Epidermal melanocyte (primary cell): ENCODE data around the gene DYNC1I1.

ENCODE experiments used
- DNase-seq: peaks from one replicate; pipeline ENCODE4 v3.0.0; 2011; ENCODE audit warnings: low spot score; ENCODE audit not compliant: insufficient read length

Gene DYNC1I1

GRCh38 chr7:95847061-95847460 is 74.7 kb downstream of the DYNC1I1 start:
- no peak for DNase-seq

GRCh38 chr7:95859429-95859828 is 87.1 kb downstream of the DYNC1I1 start:
- DNase-seq: peak; percentile 23

GRCh38 chr7:95861041-95861440 is 88.7 kb downstream of the DYNC1I1 start:
- DNase-seq: no peak

DNA sequence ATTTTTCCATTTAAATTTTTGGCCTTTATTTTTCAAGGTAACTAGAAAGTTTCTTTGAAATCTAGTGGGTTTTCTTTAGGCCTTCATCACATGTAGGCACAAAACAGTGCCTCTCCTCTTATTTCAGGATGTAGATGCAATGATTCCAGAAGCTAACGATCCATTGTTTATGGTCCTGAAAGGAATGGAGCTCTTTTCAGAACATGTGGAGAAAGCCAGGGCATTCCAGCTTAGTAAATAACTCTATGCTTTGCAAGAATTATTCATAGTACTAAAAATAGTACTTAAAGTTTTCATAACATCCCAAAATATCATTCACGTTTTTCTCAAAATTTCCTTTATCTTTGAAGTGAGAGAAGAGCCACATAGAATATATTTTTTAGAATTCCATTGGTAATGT is 91.3 kb downstream of the DYNC1I1 start:
- no peak for DNase-seq

- no peak for DNase-seq
These were observed 93.5 kb downstream of the DYNC1I1 start for GRCh38 chr7:95865716-95866371.

GRCh38 chr7:95867309-95867708 is 95.0 kb downstream of the DYNC1I1 start:
- DNase-seq: no peak

GRCh38 chr7:95871075-95871848 is 98.9 kb downstream of the DYNC1I1 start:
- no peak for DNase-seq

DNA sequence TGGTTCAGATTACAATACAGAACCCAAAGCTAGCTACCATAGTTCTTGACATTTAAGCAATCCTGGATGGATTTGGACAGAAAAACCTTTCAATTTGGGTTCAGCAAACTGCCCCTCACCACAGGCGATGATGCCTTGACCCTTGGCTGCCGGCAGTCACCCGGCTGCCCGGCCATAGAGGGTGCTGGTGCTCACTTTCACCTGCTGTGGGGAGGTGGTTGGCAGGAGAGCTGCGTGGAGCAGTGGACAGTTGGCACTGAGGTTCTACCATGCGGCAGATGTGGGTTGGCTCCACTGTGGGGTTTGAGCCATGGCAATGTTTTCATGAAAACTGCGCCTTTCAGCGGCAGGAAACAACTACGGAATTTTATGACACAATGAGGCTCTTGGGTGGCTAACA is 99.5 kb downstream of the DYNC1I1 start:
- no peak for DNase-seq

- DNase-seq: no peak
These were observed 101.8 kb downstream of the DYNC1I1 start for GRCh38 chr7:95874129-95874528.

GRCh38 chr7:95874541-95875265 is 102.3 kb downstream of the DYNC1I1 start:
- DNase-seq: no peak

DNA sequence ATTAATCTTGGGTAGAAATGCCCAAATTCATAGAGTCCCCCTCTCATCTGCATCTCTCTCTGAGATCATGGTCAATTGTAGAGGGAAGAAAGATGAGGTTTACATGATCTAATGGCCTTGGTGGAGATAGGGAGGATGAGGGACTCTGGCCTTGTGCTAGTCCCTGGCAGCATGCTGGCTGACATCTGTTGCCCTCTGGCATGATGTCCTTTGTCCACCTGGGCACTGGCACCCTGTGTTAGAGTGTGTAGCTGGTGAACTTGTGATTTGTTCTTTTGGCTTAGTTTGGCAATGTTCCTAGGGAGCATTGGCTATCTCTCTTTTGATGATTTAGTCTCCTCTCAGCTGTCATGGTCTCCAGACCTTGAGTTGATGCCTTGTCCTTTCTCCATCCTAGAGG is 103.2 kb downstream of the DYNC1I1 start:
- DNase-seq: no peak

GRCh38 chr7:95878677-95879076 is 106.3 kb downstream of the DYNC1I1 start:
- no peak for DNase-seq

GRCh38 chr7:95881597-95881996 is 109.2 kb downstream of the DYNC1I1 start:
- no peak for DNase-seq

GRCh38 chr7:95883217-95883616 is 110.9 kb downstream of the DYNC1I1 start:
- DNase-seq: no peak

- DNase-seq: no peak
These were observed 114.2 kb downstream of the DYNC1I1 start for GRCh38 chr7:95886501-95887090.

DNA sequence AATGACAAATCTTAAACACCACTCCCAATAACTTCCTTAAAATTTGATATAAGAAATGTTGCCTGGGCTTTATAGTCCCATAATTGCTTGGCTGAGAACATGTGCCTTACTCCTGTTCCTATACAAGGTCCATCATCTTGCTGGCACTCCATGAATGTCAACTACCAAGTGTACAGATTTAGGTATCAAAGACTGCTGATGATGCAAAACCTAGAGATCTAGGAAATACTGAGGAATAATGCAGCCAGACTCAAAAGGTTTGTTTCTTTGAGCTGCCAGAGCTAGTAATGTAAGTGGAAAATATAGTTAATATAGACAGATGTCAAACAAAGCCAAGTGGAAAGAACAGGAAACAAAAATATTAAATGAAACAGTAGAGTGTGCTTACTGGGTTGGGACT is 121.1 kb downstream of the DYNC1I1 start:
- no peak for DNase-seq

DNA sequence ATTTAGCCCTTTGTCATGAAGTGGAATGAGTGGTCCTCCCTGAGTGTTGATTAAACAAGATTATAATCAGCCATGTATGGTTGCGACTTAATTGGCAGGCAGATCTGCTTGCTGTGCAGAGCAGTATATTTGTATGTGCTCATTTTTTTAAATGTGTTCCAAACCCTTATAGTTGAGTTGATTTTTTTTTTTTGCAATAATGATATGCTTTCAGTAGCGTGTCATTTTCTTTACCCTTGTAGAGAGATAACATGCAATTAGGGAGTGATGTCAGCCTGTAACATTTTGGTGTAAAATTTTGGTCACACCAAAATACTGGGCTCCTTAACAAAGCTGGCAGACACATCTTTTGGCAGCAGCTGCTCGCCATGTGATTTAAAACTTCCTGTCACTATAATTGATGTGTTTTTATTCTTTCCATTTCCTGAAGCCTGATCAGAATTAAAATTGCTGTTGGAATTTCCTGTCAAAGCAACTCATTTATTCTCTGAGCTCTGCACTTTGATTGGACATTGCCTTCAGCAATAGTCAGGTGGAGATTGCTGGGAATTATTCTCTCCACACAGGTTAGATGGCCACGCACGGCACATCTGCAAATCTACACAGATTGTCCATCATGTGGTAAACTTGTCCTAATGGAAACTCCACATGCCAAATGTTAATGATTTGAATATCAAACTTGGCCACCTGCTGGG is 125.3 kb downstream of the DYNC1I1 start:
- DNase-seq: no peak

GRCh38 chr7:95899919-95900513 is 127.7 kb downstream of the DYNC1I1 start:
- no peak for DNase-seq

GRCh38 chr7:95901006-95901405 is 128.7 kb downstream of the DYNC1I1 start:
- no peak for DNase-seq

GRCh38 chr7:95904099-95904498 is 131.7 kb downstream of the DYNC1I1 start:
- no peak for DNase-seq

GRCh38 chr7:95905167-95905566 is 132.8 kb downstream of the DYNC1I1 start:
- DNase-seq: no peak
